ENCODE data around the gene MYBBP1A.

Gene MYBBP1A

GRCh38 chr17:4547118-4547906, 7.9 kb downstream of the MYBBP1A start:
- no peak for DNase-seq

- DNase-seq, result no peak
These were observed 9.8 kb downstream of the MYBBP1A start for GRCh38 chr17:4545217-4545951.

DNA sequence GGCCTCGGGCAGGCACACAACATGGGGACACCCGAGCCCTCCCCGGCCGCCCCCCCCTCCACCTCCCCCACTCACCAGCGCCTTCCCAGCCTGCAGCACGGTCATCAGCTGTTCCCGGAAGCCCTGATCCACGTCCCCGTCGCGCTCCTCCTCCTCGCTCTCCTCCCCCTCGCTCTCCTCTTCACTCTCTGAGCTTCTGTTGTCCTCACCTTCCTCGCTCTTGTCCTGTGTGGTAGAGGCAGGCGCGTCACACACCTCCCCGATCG, 10.3 kb downstream of the MYBBP1A start:
- no peak for DNase-seq

DNA sequence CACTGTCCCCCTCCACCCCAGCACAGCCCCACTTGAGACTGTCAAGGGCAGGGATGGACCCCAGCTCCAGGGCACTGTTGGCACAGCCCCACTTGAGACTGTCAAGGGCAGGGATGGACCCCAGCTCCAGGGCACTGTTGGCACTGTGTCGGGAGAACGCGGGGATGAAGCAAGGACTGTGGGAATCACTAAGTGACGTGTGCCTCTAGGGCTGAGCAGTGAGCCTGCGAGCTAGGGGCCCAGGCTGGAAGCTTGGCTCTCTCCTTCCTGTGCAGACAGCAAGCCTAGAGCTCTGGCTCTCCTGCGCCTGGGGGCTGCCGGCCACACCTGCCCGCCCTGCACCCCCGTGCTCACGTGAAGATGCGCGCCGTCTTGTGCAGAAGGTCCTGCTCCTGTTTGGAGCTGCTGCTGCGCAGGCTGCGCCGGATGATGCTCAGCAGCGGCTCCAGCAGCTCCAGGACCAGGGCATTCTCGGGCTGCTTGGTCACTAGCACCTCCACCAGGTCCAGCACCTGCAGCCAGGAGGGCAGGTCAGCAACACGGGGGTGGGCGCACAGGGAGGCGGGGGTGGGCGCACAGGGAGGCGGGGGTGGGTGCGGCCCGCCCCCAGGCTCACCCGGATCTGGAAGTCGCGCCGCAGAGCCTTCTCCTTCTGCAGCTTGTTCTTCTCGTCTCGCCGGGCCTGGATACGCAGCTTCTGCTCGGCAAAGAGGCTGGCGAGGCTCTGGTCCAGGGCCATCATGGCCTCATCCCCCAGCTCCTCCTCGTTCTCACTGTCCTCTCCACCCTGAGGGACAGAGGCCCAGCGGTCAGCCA, 10.8 kb downstream of the MYBBP1A start:
- DNase-seq, result no peak

- no peak for DNase-seq
These were observed 11.6 kb downstream of the MYBBP1A start for GRCh38 chr17:4543557-4544026.

DNA sequence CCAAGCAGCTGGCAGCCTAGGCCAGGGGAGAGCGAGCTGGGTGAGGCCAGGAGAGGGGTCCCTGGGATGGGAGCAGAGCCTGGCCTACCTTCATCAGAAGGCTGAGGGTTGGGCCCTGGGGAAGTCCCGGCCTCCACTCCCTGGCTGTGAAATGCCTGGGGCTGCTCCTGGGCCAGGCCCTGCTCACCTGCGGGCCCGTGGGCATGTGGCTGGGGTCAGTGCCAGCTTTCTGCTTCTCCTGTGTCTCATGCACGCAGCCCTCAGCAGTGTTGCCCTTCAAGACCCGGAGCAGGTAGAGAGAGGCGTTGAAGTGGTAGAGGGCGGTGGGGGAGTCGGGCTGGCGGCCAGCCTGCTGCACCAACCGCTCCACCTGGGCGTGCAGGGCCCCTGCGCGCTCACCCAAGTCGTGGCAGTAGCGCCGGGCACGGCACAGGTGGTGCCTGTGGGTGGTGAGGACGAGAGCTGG, 12.4 kb downstream of the MYBBP1A start:
- DNase-seq, result no peak

GRCh38 chr17:4542003-4542725, 13.0 kb downstream of the MYBBP1A start:
- no peak for DNase-seq

DNA sequence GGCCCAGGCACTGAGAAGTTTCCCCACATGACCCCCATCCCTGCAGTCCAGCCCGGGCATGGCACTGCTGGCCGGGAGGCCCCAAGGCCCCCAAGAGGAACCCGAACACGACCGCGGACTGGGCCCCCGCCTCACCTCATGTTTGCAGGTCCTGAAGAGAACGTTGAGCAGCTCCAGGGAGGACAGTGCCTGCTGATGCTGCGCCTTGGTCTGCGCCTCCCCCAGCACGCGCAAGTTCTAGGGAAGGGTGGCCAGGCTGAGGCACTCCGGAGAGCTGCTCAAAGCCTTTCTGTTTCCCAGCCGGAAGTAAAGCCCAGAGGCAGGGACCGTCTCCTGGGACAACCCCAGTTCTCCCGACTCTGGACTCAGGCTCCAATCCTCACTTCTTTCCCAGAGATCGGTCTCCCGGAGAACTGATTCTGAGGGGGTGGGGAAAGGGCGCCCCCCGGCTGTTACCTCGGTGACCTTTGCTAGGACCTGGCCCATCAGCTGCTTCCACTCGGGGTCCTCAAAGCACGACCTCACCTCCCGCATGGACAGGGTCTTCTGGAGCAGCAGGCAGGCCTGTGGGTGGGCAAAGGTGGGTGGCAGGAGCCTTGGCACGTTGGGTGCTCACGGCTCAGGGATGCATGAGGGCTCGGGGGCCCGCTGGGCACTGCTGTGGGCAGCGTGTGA, 13.7 kb downstream of the MYBBP1A start:
- DNase-seq, result no peak

DNA sequence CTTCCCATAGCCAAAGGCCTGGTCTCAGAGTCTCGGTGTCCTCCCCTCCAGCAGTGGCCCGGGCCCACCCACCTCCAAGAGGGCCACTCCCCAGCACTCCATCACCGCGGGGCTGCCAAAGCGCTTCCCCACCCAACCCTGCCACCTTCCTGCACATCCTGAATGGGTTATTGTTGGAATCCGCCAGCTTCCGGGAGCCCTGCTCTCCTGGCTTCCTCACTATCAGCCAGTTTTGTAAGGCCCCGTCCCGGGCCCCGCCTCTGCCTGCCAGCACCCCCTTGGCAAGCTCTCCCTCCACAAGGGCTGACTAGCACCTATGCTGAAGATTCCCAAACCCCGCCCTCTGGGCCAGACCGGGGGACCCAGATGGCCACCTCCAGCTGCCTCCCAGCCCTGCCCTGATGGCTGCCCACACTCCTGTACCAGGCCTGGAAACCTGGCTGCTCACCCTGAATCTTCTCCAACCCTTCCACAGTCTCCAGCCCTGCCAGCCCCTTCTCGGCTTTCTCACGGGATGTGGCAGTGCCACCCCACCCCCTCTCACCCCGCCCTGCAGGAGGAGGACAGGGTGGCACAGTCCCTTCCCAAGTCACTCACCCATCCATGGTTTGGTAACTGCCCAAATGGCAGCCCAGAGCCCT, 14.4 kb downstream of the MYBBP1A start:
- no peak for DNase-seq

GRCh38 chr17:4540224-4540651, 14.9 kb downstream of the MYBBP1A start:
- no peak for DNase-seq

DNA sequence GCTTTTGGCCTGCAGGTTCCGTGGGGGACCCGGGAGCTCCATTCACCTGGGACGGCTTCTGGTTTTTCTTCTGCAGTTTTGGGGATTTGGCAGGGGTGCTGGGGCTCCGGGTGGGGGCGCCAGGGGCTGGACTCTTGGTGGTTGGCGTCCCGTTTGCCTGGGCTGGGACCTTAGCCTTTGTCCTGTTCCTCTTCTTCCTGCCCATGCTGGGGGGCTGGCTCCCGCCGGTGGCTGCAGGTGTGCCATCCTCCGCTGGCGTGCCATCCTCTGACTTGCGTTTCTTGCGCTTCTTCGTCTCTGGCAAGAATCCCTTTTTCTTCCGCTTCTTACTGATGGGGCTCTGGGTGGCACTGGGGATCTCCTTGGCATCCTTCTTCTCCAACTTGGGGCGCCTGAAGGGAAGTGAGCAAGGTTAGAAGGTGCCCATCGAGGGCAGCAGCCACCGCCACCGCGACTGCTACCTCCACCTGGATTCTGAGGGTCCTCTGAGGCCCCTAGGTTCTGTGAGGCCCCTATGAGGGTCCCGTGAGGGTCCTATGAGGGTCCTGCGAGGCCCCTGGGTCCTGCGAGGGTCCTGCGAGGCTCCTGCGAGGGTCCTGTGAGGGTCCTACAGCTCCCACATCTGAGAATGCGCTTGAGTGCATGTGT, 15.5 kb downstream of the MYBBP1A start:
- no peak for DNase-seq

DNA sequence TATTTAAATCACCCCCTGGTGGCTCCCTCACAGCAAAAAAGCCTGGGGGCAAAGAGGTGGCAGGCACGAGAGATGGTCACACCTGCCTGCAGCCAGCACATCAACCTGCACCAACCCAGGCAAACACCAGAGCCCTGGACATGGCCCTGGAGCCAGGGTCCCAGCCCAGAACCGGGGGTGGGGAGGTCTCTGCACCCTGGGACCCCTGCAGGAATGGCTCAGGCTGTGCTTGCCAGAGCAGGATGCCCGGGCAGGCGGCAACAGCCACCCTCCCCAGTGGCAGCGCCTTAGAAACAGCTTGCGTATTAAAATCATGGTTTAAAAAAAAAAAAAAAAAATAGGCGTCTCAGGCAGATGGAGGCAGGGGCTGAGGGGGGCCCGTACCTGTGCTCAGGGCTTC, 16.2 kb downstream of the MYBBP1A start:
- no peak for DNase-seq

GRCh38 chr17:4538236-4539002, 16.8 kb downstream of the MYBBP1A start:
- no peak for DNase-seq

- DNase-seq, result no peak
These were observed 17.5 kb downstream of the MYBBP1A start for GRCh38 chr17:4537451-4538235.

- no peak for DNase-seq
These were observed 18.3 kb downstream of the MYBBP1A start for GRCh38 chr17:4536742-4537411.

GRCh38 chr17:4536259-4536741, 18.9 kb downstream of the MYBBP1A start:
- DNase-seq, result no peak

DNA sequence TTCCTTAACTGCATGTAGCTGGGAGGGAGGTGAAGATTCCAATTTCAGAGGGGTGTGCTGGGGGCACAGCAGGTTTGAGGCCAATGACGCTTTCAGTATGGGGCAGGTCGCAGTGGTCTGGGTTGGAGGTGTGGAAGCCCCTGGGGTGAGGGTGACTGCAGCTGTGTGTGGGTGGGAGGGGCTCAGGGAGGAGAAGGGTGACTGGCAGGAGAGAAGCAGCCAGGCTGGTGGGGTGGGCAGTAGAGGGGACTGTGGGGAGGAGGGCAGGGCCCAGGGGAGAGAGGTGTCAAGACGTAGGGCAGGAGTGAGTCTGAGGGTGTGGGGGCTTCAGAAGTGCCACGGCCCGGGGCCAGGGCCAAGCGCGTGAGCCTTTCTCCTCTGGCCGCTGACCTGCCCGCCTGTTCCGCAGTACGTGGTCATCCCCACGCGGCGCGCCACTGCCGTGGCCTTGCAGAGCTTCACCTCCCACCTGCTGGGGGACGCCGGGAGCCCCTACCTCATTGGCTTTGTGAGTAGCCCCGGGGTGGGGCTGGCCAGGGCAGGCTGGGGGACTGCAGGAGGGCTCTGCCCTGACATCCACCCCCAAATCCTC, 19.4 kb downstream of the MYBBP1A start:
- DNase-seq, result no peak

DNA sequence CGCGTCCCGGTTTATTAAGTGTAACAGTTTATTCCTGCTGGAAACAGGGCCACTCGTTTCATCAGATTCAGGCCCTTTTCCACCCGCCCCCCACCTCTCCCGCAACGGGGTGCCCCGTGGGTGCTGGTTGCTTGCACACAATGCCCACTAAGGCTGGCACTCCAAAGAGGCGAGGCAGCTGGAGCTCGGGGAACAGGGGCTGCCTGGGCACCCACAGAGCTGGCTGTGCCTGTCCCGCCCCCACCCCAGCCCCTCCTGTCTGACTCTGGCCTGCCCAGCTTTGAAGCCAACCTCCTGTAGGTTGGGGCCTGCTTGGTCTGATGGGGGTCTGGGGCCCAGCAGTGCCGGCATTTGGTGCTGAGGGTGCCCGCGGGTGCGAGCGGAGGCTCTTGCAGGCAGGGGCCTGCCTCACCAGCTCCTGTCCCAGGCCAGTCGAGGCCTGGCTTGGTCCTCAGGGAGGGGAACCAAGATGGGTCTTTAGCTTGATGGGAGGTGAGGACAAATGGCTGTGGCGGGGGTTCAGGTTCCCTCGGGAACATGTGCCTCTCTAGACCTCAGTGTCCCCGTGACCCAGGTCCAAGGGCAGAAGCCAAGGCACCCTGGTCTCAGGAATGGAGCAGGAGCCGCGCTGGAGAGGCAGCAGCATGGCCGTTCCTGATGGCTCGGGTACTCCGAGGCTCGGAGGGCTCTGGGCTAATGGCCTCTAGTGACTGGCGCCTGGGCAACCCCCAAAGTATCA, 20.1 kb downstream of the MYBBP1A start:
- DNase-seq, result no peak

Measured in GF-D8 (cell line).